ENCODE measurements around the gene CCDC71L.

Gene CCDC71L

GRCh38 chr7:106623315-106623660 is 37.7 kb downstream of the CCDC71L start:
- no peak for FAIRE-seq

GRCh38 chr7:106622654-106623314 is 38.2 kb downstream of the CCDC71L start:
- no peak for FAIRE-seq

- FAIRE-seq: no peak
These were observed 39.4 kb downstream of the CCDC71L start for GRCh38 chr7:106621393-106622132.

- FAIRE-seq: no peak
These were observed 40.3 kb downstream of the CCDC71L start for GRCh38 chr7:106620676-106621075.

GRCh38 chr7:106620034-106620433 is 40.9 kb downstream of the CCDC71L start:
- no peak for FAIRE-seq

- no peak for FAIRE-seq
These were observed 41.7 kb downstream of the CCDC71L start for GRCh38 chr7:106619213-106619612.

GRCh38 chr7:106618480-106618879 is 42.5 kb downstream of the CCDC71L start:
- FAIRE-seq: no peak

GRCh38 chr7:106617860-106618259 is 43.1 kb downstream of the CCDC71L start:
- no peak for FAIRE-seq

GRCh38 chr7:106616708-106617051 is 44.3 kb downstream of the CCDC71L start:
- no peak for FAIRE-seq

- FAIRE-seq: no peak
These were observed 44.9 kb downstream of the CCDC71L start for GRCh38 chr7:106615808-106616707.

GRCh38 chr7:106614751-106615150 is 46.2 kb downstream of the CCDC71L start:
- no peak for FAIRE-seq

- no peak for FAIRE-seq
These were observed 47.0 kb downstream of the CCDC71L start for GRCh38 chr7:106613848-106614560.

- no peak for FAIRE-seq
These were observed 47.7 kb downstream of the CCDC71L start for GRCh38 chr7:106613279-106613678.

- FAIRE-seq: no peak
These were observed 48.5 kb downstream of the CCDC71L start for GRCh38 chr7:106612432-106612831.

- no peak for FAIRE-seq
These were observed 49.0 kb downstream of the CCDC71L start for GRCh38 chr7:106611911-106612310.

- FAIRE-seq: no peak
These were observed 49.7 kb downstream of the CCDC71L start for GRCh38 chr7:106610996-106611886.

- FAIRE-seq: no peak
These were observed 51.5 kb downstream of the CCDC71L start for GRCh38 chr7:106609416-106609815.

GRCh38 chr7:106608661-106609060 is 52.3 kb downstream of the CCDC71L start:
- FAIRE-seq: no peak
